Right lung (tissue), 5 donors: ENCODE measurements around the gene PAPSS2. TPM values are rescaled to one million over a fixed set of nuclear protein-coding genes. Genes with fewer than 3 reads are reported as not detected.
"Not testable (repeated sequence)": the region's sequence is repeated elsewhere in the genome, so short reads cannot be mapped to it uniquely, and the experiment has no call there.

ENCODE experiments used
- DNase-seq, 2 donors: peaks; one replicate each; pipeline ENCODE4 v3.0.0-alpha.2; 2013
- polyA plus RNA-seq, 5 donors: library from polyadenylated mRNA; unstranded; fragments of 120-200 nt; gene quantifications; one replicate each; pipeline versions ENCODE4 v1.2.1 to v1.2.3, GENCODE V29; 2013; ENCODE audit warnings: inconsistent platforms in 1 of 5, low replicate concordance in 1 of 5; ENCODE audit not compliant: insufficient read length in 5 of 5, insufficient read depth in 1 of 5

The PAPSS2 gene
- polyA plus RNA-seq, 5 donors: 45.5 to 58.2 (median 55.2) TPM

- no peak for DNase-seq
These were observed 20.2 kb upstream of the PAPSS2 start for GRCh38 chr10:87639493-87639892.

GRCh38 chr10:87640043-87640442 is 19.6 kb upstream of the PAPSS2 start:
- no peak for DNase-seq

- DNase-seq: no peak
These were observed 17.2 kb upstream of the PAPSS2 start for GRCh38 chr10:87642486-87642885.

DNA sequence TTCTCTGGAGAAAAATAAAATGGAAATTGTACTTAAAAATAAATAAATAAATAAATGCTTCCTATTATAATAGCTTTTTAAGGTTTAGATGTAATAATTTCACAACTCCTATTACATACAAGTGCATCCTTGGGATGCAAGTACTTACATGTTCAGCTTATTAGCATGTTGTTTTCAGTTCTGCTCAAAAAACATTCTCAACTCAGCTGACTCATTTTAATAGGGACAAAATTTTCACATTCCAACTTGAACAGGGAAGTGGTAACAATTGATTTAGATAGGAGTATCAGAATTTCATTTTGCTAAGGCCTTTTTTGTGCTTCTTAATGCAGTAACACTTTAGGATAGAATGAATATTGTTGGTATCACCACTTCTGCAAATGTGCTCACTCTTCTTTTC is 16.7 kb upstream of the PAPSS2 start:
- DNase-seq: no peak

- no peak for DNase-seq
These were observed 15.8 kb upstream of the PAPSS2 start for GRCh38 chr10:87643920-87644319.

GRCh38 chr10:87644500-87644899 is 15.2 kb upstream of the PAPSS2 start:
- DNase-seq: not testable (repeated sequence)

DNA sequence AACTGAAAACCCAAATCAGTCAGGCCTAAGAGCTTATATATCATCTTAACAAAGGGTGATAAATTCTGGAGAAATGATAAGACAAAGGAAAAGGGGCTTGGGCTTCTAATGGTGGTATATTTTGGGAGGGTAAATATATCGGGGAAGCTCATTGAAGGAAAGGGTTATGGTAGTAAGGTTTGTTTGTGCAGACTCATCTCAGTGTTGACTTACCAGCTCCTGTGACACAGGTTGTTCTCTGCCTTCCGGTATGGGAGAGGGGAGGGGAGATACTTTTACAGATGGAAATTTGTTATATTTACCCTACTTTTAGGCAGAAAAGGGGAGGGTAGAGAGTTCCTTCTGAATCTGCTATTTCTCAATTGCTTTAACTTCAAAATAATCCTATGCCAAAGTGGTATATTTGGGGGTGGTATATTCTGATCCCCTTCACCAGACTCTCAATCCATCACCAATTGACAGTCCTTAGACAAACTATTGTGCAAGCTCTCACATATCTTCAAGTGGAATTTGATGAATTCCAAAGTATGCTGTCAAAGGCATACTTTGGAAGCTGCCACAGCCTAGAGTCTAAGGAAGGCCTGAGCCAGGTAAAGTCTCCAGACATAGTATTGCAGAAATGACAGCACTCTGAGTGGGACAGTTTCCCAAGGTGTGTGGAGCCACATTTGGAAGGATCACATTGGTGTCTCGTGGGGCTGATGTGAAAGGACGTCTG is 13.3 kb upstream of the PAPSS2 start:
- DNase-seq: no peak

GRCh38 chr10:87646935-87647334 is 12.7 kb upstream of the PAPSS2 start:
- no peak for DNase-seq

DNA sequence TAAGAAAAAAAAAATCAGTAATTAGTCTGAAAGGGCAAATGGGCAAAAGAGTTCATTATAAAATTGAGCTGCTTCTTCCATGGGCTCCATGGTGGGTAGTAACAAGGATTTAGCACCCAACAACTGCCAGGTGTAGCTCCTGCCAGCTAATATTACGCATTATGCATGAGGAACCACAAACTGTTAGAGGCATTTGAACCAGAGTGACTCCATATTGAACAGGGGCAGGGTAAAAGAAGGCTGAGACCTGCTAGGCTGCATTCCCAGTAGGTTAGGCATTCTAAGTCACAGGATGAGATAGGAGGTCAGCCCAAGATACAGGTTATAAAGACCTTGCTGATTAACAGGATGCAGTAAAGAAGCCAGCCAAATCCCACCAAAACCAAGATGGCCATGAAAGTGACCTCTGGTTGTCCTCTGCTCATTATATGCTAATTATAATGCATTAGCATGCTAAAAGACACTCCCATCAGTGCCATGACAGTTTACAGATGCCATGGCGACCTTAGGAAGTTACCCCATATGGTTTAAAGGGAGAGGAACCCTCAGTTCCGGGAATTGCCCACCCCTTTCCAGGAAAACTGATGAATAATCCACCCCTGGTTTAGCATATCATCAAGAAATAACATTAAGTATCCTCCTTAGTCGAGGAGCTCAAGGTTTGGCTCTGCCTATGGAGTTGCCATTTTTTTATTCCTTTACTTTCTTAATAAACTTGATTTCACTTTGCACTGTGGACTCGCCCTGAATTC is 8.7 kb upstream of the PAPSS2 start:
- no peak for DNase-seq

DNA sequence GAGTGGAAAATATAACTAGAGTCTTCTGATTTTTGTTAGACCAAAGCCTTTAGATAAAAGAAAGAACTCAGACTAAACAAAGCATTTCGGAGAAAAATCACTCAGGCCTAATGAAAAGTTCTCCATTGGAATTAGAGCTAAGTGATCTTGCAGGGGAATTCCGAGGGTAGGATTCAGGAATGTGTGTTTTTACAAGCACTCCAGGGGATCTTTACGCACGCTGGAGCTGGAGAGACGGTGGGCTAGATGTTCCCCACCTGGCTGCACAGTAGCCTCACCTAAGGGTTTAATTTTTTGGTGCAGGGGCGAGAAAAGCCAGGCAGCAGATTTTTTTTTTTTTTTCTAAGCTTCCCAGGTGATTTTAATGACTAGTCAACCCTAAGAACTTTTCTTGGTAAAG is 7.9 kb upstream of the PAPSS2 start:
- DNase-seq: no peak

GRCh38 chr10:87652261-87652660 is 7.4 kb upstream of the PAPSS2 start:
- no peak for DNase-seq

- no peak for DNase-seq
These were observed 5.5 kb upstream of the PAPSS2 start for GRCh38 chr10:87654212-87654611.

DNA sequence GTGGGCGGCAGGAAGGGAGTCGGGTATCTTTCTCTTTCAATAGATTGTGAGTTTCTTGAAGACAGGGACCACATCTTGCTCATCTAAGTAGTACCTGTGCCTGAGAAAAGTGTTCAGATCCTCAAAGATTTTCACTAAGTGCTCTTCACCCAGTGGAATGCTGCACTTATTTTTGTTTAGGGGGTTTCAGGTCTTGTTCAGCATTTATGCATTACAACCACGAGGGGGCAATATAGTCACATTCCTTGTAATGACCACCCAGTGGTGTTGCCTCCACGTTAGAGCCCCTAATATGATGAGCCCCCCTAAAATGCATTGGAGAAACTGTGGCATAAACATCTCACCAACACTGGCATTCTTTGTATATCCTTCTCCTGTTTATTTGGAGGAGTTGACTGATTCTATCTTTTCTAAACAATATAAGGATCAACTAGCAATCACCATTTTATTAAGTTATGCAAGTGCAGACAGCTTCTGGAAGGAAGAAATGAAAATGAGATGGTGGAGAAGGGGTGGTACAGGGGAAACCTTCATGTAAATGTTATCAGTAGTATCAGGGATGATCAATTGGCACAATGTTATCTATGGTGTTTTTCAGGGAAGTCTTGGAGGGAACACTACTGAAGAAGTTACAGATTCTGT is 3.1 kb upstream of the PAPSS2 start:
- peak in 1 of 2 donors; percentile 46 for DNase-seq

GRCh38 chr10:87657371-87657770 is 2.3 kb upstream of the PAPSS2 start:
- DNase-seq: no peak

- DNase-seq: no peak
These were observed 1.3 kb upstream of the PAPSS2 start for GRCh38 chr10:87658321-87658795.

DNA sequence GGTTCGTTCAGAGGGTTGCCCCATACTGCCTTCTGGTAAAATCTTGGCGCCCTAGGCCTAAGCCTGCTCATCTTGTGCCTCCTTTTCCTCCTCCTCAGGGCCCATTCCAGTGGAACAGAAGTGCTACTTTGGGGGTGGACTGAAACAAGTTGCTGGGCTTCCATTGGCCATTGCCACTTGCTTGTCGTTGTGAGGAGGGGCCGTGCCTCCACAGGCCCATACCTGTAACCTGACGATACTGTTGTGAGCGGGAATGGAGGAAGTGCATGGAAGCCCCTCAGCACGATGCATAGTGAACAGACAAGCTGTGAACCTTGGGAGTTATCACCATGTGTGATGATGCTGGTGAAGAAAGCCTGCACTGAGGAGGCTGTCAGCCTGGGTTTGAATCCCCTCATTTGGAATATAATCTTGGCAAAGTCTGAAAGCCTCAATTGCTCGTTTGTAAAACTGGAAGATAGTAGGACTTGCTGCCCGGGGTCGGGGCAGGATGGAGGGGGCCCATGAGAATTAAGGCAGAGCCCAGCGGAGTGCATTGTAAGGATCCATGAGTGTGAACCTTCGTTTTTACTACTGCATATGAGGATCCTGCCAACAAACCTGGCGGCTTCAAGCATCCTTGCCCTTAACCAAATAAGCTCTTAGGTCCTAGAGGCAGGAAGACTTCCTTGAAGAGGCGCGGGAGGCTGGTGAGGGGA is 671 bp upstream of the PAPSS2 start:
- no peak for DNase-seq

DNA sequence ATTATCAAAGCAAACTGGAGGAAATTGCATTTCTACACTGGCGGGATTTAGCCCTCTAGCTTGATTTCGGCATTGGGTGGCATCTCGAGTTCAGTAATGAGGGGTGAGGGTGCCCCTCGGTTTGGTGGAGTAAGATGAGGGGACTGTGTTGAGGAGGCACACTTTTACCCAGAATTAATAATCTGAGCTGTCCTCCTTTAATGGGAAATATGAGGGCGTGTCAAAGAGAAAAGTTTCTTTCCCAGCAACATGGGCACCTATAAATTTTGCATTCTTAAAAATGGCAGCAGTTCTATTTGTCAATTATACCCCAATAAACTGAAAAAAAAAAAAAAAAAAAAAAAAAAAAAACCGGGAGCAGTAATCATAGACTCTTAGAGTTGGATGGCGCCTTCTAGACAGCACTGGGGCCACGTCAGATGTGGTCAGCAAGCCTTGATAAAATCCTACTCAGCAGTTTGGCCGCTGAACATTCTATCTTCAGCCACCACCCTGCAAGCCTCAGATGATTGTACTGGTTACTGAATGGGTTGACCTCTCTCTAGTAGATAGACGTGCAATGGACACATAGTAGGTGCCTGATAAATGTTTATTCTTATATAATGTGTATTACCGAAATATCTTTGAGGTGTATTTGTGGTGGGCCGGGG is 931 bp downstream of the PAPSS2 start:
- DNase-seq: peak in 1 of 2 donors; percentile 50

GRCh38 chr10:87661861-87662785 is 2.4 kb downstream of the PAPSS2 start:
- DNase-seq: no peak

DNA sequence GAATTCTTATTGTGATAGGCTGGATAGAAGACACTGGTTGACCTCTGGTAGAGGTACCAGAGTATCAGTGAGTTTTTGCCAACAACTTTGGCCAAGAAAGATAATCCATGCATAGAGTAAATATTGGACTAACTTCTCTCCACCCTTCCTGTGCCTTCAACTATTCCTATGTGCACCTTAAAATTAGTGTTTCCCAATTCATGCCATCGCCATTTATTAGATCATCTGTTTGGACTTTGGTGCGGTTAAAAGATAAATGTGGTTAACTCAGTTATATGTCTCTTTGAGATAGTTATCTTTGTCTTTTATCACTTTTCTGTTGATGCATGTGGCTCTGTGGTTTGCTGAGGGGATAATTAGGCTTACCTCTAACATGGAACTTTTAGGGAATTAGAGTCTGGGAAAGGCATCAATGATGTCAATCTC is 4.6 kb downstream of the PAPSS2 start:
- no peak for DNase-seq

DNA sequence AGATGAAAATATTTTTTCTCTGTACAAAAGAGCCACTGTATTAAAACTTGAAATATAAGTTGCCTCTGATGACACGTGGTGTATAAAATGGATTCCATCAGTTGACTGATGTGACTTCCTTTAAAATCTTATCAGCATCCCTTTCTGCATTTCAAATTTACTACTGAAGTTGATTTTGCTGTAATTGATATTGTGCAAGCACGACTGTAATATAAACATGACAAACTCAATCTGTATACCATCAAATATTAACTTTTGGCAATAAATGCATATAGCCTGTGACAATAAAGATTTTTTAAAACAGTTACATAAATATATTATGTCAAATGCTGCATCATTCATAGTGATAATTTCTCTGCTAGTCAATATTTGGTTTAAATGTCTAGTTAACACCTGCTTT is 7.8 kb downstream of the PAPSS2 start:
- no peak for DNase-seq
